ENCODE data around the gene ZNF536. TPM values are rescaled to one million over a fixed set of nuclear protein-coding genes. Genes with fewer than 3 reads are reported as not detected.

ZNF536 gene
- total RNA-seq, 1 experiment from 2014 or later: not detected

- Histone ChIP-seq H4K20me1 (ENCODE audit: control insufficient read depth, insufficient read depth, insufficient read length) (no peaks in the 10 kb centered on the region), H4K91ac (ENCODE audit: insufficient read length, low read depth, low read length) (no peak overlapping the region), H3K4me2 (ENCODE audit: insufficient read depth, insufficient read length, low read length) (no peak overlapping the region), H3K27me3 (ENCODE audit: insufficient read depth, low read length) (no peaks in the 10 kb centered on the region), H2AFZ (ENCODE audit: low read length) (no peak overlapping the region), H3K79me2 (ENCODE audit: insufficient read depth, low read length) (no peaks in the 10 kb centered on the region), H2BK20ac (ENCODE audit: low read depth, low read length, poor library complexity, severe bottlenecking) (no peak overlapping the region), H2BK15ac (ENCODE audit: low read depth, low read length) (no peak overlapping the region), H2BK120ac (ENCODE audit: low read depth, low read length, poor library complexity, severe bottlenecking) (no peak overlapping the region), H3T11ph (ENCODE audit: low read length) (no peak overlapping the region), H3K23me2 (ENCODE audit: insufficient read length, low read depth, low read length, poor library complexity, severe bottlenecking) (no peaks in the 10 kb centered on the region), H2BK5ac (ENCODE audit: insufficient read length, low read length) (no peak overlapping the region), H3K79me1 (ENCODE audit: insufficient read depth, low read depth, low read length, poor library complexity, severe bottlenecking) (no peaks in the 10 kb centered on the region), H3K23ac (ENCODE audit: insufficient read length, low read depth, low read length) (no peak overlapping the region), H2BK12ac (ENCODE audit: insufficient read length, low read depth, low read length) (no peak overlapping the region), H3K4ac (ENCODE audit: low read depth, low read length) (no peak overlapping the region), H3K9ac (ENCODE audit: extremely low read depth, insufficient read length, low read length) (no peak overlapping the region), H3K18ac (ENCODE audit: insufficient read length, low read depth, low read length) (no peak overlapping the region), H3K4me1 (ENCODE audit: insufficient read depth, low read length) (no peaks in the 10 kb centered on the region), H4K5ac (ENCODE audit: insufficient read length, low read depth, low read length) (no peak overlapping the region), H3K9me3 (ENCODE audit: control insufficient read depth, low read depth, low read length) (no peaks in the 10 kb centered on the region), H4K8ac (replicated peaks; ENCODE audit: insufficient read length, low read depth, low read length) (no peak overlapping the region), H2AK5ac (ENCODE audit: insufficient read length, low read length) (no peak overlapping the region), H3K56ac (ENCODE audit: insufficient read length, low read depth, low read length) (no peak overlapping the region), H3K14ac (ENCODE audit: insufficient read depth, low read length) (no peak overlapping the region), H3K27ac (ENCODE audit: insufficient read length, low read depth, low read length) (no peak overlapping the region)
- no peaks in the 10 kb centered on the region for H3K4me1 Mint-ChIP-seq
- H3K4me3 Mint-ChIP-seq: no peak overlapping the region
- H3K27me3 Mint-ChIP-seq (ENCODE audit: low read depth): peaks cover 9% of the 10 kb centered on the region
- H3K36me3 Mint-ChIP-seq (ENCODE audit: insufficient read depth in 1 of 3, low read depth in 3 of 3): no peaks in the 10 kb centered on the region; a peak in 1 of 7 replicates
- WGBS (ENCODE audit: extremely low coverage, insufficient read length, low lambda C conversion rate): no CpG with 5 or more reads among the region's 15 CpGs
- DNase-seq: no peak
- no peak for TF ChIP-seq CTCF (conservative IDR thresholded peaks at IDR 0.05)
- peak overlapping the region in 1 of 3 experiments; percentile 35; a peak in 1 of 7 replicates for H3K27ac Mint-ChIP-seq
- no peaks in the 10 kb centered on the region for H3K9me3 Mint-ChIP-seq
Measured at GRCh38 chr19:30419568-30420180, 47.5 kb downstream of the ZNF536 start.

All from H9 (cell line).